ENCODE data around the gene AVL9.

- TF ChIP-seq CTCF (IDR thresholded peaks at IDR 0.05) = no peak
- TF ChIP-seq POLR2AphosphoS5 (IDR thresholded peaks at IDR 0.05) = no peak
Measured at GRCh38 chr7:32580646-32581045, 85.4 kb downstream of the AVL9 start.

All from breast epithelium (tissue), 3 donors.